KOPT-K1 (cell line): ENCODE results near the gene KSR1.
"Not testable (repeated sequence)": the region's sequence is repeated elsewhere in the genome, so short reads cannot be mapped to it uniquely, and the experiment has no call there.

Experiments
- H3K27ac ChIP-seq: fragments of 200-600 bp; sonication (generic); 2 replicates; pipeline ENCODE4 v1.5.1; 2016; ENCODE audit warnings: antibody characterized with exemption, mild to moderate bottlenecking, low read depth, low read length; ENCODE audit not compliant: poor library complexity, severe bottlenecking
- H3K36me3 ChIP-seq: fragments of 200-600 bp; sonication (generic); 2 replicates; pipeline ENCODE4 v1.5.1; 2017; ENCODE audit warnings: antibody characterized with exemption, mild to moderate bottlenecking, low read length, moderate library complexity; ENCODE audit not compliant: insufficient read depth
- H3K9me3 ChIP-seq: fragments of 200-600 bp; sonication (generic); 2 replicates; pipeline ENCODE4 v1.5.1; 2017; ENCODE audit warnings: antibody characterized with exemption, low read length, mild to moderate bottlenecking; ENCODE audit not compliant: insufficient read depth, poor library complexity, severe bottlenecking

Gene KSR1

GRCh38 chr17:27631411-27631760, 175.1 kb downstream of the KSR1 start:
- Histone ChIP-seq H3K9me3 (no peaks in the 10 kb centered on the region), H3K27ac (peak overlapping the region; percentile 68), H3K36me3 (no peaks in the 10 kb centered on the region)

DNA sequence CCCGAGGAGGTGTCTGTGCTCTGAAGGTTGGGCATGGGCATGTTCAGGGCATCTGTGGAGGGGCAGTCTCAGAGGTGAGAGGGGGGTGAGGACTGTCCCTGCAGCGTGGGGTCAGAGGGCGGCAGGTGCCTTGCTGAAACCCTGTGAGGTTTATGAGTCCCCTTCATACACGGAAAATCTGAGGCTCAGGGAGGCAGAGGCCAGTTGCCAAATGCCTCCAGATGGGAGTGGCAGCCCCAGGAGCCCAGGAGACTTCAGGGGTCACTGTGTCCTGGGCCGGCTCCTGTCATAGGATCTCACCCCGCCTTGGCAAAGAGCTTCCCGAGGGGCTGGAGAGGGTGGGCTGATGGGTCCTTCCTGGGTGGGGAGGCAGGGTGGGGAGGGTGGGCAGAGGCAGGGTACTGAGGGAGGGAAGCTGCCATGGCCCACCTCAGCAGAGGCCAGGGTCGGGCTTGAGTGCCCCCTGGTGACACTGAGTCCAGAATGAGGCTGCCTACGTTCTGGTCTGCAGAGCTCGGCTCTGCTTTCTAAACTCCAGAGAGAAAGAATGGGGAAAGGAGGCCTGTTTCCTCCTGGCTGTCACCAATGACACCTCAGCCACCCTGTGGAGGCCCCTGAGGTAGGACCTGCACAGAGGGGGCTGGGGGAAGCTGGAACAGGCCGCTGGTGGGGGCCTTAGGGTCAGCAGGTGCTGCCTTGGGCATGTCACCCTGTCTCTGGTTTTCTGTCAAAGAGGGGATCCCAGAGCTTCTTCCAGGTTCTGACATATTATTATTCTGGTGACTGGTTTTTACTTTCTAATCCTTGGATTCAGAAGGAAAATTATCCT, 175.9 kb downstream of the KSR1 start:
- Histone ChIP-seq H3K36me3 (no peaks in the 10 kb centered on the region), H3K27ac (peak overlapping the region; percentile 68), H3K9me3 (no peaks in the 10 kb centered on the region)

GRCh38 chr17:27632766-27633165, 176.5 kb downstream of the KSR1 start:
- H3K36me3 ChIP-seq, H3K27ac ChIP-seq, H3K9me3 ChIP-seq: not testable (repeated sequence)

DNA sequence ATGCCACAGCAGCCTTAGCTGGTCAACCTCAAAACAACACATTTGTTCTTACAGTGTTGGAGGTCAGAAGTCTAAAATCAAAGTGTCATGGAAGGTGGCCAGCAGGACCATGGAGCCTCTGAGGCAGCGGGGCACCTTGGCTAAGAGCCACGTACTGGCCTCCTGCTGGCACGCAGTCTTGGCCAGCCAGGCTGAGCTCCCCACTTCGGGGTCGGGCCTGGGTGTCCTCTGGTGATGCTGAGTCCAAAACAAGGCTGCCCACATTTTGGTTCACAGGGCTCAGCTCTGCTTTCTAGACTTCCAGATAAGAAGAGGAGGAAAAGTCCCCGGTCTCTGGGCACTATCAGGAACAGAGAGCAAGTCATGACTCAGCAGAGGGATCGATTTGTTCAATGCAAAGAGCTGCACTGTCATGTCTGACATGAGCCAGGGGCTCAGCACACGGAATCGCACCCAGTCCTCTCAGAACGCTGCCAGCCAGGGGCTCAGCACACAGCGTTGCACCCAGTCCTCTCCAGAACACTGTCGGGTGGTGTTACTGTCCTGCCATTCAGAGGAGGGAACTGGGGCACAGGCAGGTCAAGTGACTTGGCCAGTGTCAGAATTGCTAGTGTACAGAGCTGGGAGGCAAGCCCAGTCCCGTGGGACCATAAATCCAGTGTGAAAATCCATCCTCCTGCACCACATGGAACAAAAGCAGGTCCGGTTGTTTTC, 177.2 kb downstream of the KSR1 start:
- Histone ChIP-seq H3K9me3 (no peaks in the 10 kb centered on the region), H3K36me3 (no peaks in the 10 kb centered on the region), H3K27ac (no peak overlapping the region)

- H3K36me3 ChIP-seq: peaks cover 4% of the 10 kb centered on the region; the same call in 1 of the 2 replicates
- H3K9me3 ChIP-seq: no peaks in the 10 kb centered on the region
- H3K27ac ChIP-seq: no peak overlapping the region
Measured at GRCh38 chr17:27634026-27634335, 177.7 kb downstream of the KSR1 start.

- Histone ChIP-seq H3K27ac (no peak overlapping the region), H3K36me3 (peaks cover 8% of the 10 kb centered on the region; the same call in 1 of the 2 replicates), H3K9me3 (no peaks in the 10 kb centered on the region)
Measured at GRCh38 chr17:27634776-27635175, 178.5 kb downstream of the KSR1 start.

DNA sequence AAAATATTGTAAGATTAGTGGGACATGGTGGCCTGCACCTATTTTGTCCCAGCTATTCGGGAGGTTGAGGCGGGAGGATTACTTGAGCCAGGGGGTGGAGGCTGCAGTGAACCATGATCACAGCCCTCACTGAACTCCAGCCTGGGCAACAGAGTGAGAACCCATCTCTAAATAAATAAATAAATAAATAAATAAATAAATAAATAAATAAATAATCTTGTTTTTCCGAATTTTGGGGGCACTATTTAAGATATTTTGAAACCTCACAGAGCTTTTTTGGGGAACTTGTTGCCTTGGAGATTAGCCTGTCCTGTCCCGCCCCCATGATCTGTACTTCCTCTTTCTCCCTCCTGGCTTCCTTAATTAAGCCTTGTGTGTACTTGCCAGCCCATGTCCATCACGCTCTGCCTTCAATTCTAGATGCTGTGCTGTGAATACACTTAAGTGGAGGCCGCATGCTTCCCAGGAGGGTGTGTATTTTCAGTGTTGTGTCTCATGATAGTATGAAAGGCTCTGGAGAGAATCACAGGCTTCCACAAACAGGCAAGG, 179.1 kb downstream of the KSR1 start:
- Histone ChIP-seq H3K27ac (no peak overlapping the region), H3K36me3 (peaks cover 13% of the 10 kb centered on the region; the same call in 1 of the 2 replicates), H3K9me3 (no peaks in the 10 kb centered on the region)

DNA sequence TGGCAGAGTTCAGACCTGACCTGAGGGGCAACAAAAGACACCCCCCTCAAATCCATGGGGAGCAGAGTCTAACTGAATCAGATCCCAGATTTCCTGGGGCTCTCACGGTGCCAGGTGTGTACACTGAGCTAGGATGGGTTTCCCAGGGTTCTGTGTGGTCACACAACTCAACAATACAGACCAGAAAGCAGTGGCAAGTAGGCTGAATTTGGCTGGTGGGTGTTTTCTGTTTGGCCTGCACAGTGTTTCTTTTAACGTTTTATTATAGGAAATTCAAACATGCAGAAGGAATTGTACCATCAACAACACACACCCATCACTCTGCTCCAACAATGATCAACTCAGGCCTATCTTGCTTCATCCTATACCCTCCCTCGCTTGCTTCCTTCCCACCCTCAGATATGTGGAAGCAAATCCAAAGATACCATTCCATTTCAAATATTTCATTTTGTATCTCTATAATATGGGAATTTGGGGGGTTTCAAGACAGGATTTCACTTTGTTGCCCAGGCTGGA, 179.8 kb downstream of the KSR1 start:
- H3K9me3 ChIP-seq, H3K27ac ChIP-seq: not testable (repeated sequence)
- H3K36me3 ChIP-seq: peaks cover 20% of the 10 kb centered on the region; the same call in 1 of the 2 replicates

- peaks cover 21% of the 10 kb centered on the region; the same call in 1 of the 2 replicates for H3K36me3 ChIP-seq
- not testable (repeated sequence) for H3K9me3 ChIP-seq, H3K27ac ChIP-seq
Measured at GRCh38 chr17:27637818-27638217, 181.6 kb downstream of the KSR1 start.

GRCh38 chr17:27638415-27638914, 182.2 kb downstream of the KSR1 start:
- H3K9me3 ChIP-seq, H3K27ac ChIP-seq: not testable (repeated sequence)
- peaks cover 21% of the 10 kb centered on the region; the same call in 1 of the 2 replicates for H3K36me3 ChIP-seq

DNA sequence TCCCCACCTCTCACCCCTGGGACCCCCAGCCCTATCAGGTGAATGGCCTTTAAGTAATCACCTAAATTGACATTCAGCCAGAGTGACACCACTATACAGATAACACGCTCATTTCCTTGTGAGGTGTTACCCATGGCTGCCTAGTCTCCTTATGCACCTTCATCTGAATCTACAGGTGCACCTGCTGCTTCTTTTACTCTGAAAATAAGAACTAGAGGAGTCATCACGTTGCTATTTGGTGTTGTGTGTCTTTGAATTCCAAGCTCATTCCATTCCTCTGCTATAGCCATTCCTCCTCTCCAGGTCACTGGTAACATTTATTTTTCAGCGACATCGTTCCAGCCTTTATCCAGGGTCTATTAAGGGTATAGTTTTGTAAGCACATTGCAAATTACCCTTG, 184.5 kb downstream of the KSR1 start:
- Histone ChIP-seq H3K27ac (no peak overlapping the region), H3K36me3 (peaks cover 21% of the 10 kb centered on the region; the same call in 1 of the 2 replicates)

DNA sequence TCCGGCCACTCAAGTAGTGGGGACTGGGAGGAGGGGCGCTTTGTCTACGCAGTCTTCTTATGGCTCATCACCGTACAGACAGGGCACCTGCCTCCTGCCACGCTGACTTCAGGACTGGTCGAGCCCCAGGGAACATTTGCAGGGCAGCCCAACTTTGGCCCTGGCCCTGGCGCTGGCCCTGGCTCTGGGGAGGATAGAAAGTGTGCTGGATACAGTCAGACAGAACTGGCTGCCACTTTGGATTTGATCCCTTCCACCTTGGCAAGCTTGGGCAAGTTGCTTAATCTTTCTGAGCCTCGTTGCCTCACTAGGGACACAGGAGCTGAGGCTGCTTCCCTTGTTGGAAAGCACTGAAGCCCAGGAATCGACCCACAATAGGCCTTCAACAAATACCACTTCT, 188.3 kb downstream of the KSR1 start:
- Histone ChIP-seq H3K27ac (no peak overlapping the region), H3K9me3 (no peaks in the 10 kb centered on the region), H3K36me3 (peaks cover 31% of the 10 kb centered on the region; the same call in 1 of the 2 replicates)

More for the DNA sequence above, 184.5 kb downstream of the KSR1 start:
- H3K9me3 ChIP-seq: no peaks in the 10 kb centered on the region

DNA sequence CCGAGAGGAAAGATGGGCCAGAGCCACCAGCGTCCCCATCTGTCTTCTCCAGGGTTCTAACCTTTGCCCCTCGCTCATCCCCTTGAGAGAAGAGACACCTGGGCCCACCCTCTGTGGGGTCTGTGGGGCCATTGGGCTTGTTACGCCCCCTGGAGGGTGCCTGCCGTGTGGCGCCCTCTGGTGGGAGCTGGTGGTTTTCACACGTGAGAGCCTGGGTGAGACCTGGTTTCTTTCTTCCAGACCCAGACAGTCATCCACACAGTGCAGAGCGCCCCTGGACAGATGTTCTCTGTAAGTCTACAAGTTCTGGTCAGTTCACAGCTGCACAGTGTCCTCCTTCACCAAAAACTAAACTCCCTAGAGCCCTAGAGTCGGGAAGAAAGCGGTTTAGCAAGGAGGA, 189.4 kb downstream of the KSR1 start:
- not testable (repeated sequence) for H3K9me3 ChIP-seq, H3K27ac ChIP-seq
- H3K36me3 ChIP-seq: peaks cover 23% of the 10 kb centered on the region; the same call in 1 of the 2 replicates

- H3K9me3 ChIP-seq: no peaks in the 10 kb centered on the region
- no peak overlapping the region for H3K27ac ChIP-seq
- peaks cover 18% of the 10 kb centered on the region; the same call in 1 of the 2 replicates for H3K36me3 ChIP-seq
Measured at GRCh38 chr17:27646232-27646631, 190.0 kb downstream of the KSR1 start.

DNA sequence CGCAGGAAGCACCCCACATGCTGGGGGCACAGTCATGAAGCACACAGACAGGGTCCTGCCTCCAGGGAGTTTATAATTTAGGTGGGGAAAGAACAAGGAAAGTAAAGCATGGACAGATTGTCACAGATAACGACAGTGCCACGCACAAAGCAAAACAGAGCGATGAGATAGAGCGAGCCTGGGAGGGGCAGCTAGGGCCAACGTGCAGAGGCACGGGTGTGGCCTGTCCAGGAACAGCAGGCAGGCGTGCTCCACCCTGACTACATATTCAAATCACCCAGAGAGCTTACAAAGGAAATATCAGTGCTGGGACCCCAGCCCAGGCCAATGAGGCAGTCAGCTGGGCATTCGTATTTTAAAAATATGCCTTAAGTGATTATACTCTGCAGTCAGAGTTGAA, 191.5 kb downstream of the KSR1 start:
- Histone ChIP-seq H3K36me3 (peaks cover 18% of the 10 kb centered on the region; the same call in 1 of the 2 replicates), H3K9me3 (no peaks in the 10 kb centered on the region), H3K27ac (no peak overlapping the region)
